WTC11 (cell line): ENCODE results near the gene USP20. TPM values are rescaled to one million over a fixed set of nuclear protein-coding genes. Genes with fewer than 3 reads are reported as not detected.

Source experiments
- ATAC-seq: fragments of 200-7000 bp; cut with Tn5 transposase; 2 replicates; pipeline ENCODE4 v1.10.0; 2021; ENCODE audit warnings: mild to moderate bottlenecking, moderate library complexity
- CTCF ChIA-PET: fragments of 300-600 bp; sonication (Branson Sonifier 250); formaldehyde crosslinking; loops from one replicate; lab custom pipeline; 2021; ENCODE audit warnings: antibody characterized with exemption; lab: Charles Lee
- POLR2A ChIA-PET: fragments of 350-600 bp; sonication (Branson Sonifier 250); formaldehyde crosslinking; loops from one replicate; lab custom pipeline; 2021; ENCODE audit warnings: antibody characterized with exemption; lab: Charles Lee
- DNase-seq: peaks from one replicate; pipeline ENCODE4 v3.0.0; 2021; ENCODE audit warnings: low spot score
- H3K27ac Mint-ChIP-seq: 2 replicates; pipeline ENCODE4 v1.8.0; 2021; ENCODE audit warnings: mixed read lengths
- H3K27me3 Mint-ChIP-seq: 2 replicates; pipeline ENCODE4 v1.8.0; 2021; ENCODE audit warnings: low read depth, mild to moderate bottlenecking, moderate library complexity, mixed read lengths
- H3K36me3 Mint-ChIP-seq: 2 replicates; pipeline ENCODE4 v1.8.0; 2021; ENCODE audit warnings: mixed read lengths
- H3K4me1 Mint-ChIP-seq: 2 replicates; pipeline ENCODE4 v1.8.0; 2022; ENCODE audit warnings: mixed read lengths
- H3K4me3 Mint-ChIP-seq: 2 replicates; pipeline ENCODE4 v1.8.0; 2021; ENCODE audit warnings: mild to moderate bottlenecking, moderate library complexity, mixed read lengths
- H3K9me3 Mint-ChIP-seq: 2 replicates; pipeline ENCODE4 v1.8.0; 2021; ENCODE audit warnings: mixed read lengths
- ATF6 ChIP-seq: sonication (generic); formaldehyde crosslinking; IDR thresholded peaks from 2 replicates; pipeline ENCODE4 v1.8.1; 2023; ENCODE audit warnings: mild to moderate bottlenecking, missing genetic modification reagents
- CBFB ChIP-seq: sonication (generic); formaldehyde crosslinking; IDR thresholded peaks from 2 replicates; pipeline ENCODE4 v1.8.1; 2022; ENCODE audit warnings: mild to moderate bottlenecking, low read depth, missing genetic modification reagents
- CTCF ChIP-seq: fragments of 200-600 bp; IDR thresholded peaks from 2 replicates; pipeline ENCODE4 v1.8.0; 2022; ENCODE audit warnings: antibody characterized with exemption
- E2F1 ChIP-seq: sonication (generic); formaldehyde crosslinking; IDR thresholded peaks from 2 replicates; pipeline ENCODE4 v1.8.0; 2022; ENCODE audit warnings: mild to moderate bottlenecking, missing genetic modification reagents
- E2F5 ChIP-seq: sonication (generic); formaldehyde crosslinking; IDR thresholded peaks from 2 replicates; pipeline ENCODE4 v1.8.1; 2022; ENCODE audit warnings: mild to moderate bottlenecking, moderate library complexity, missing genetic modification reagents
- ERG ChIP-seq: fragments of 250-450 bp; sonication (Bioruptor Pico); IDR thresholded peaks from 2 replicates; pipeline ENCODE4 v1.8.0; 2021; ENCODE audit warnings: mild to moderate bottlenecking
- ESRRA ChIP-seq: sonication (generic); formaldehyde crosslinking; IDR thresholded peaks from 2 replicates; pipeline ENCODE4 v1.8.1; 2022; ENCODE audit warnings: mild to moderate bottlenecking, missing genetic modification reagents, borderline replicate concordance
- FOXK1 ChIP-seq: sonication (generic); formaldehyde crosslinking; IDR thresholded peaks from 2 replicates; pipeline ENCODE4 v1.8.0; 2022; ENCODE audit warnings: mild to moderate bottlenecking, moderate library complexity, missing genetic modification reagents
- NR3C1 ChIP-seq: sonication (generic); formaldehyde crosslinking; conservative IDR thresholded peaks from 2 replicates; pipeline ENCODE4 v1.8.1; 2023; ENCODE audit warnings: low read depth, mild to moderate bottlenecking, missing genetic modification reagents
- RORB ChIP-seq: fragments of 250-450 bp; sonication (Bioruptor Pico); IDR thresholded peaks from 2 replicates; pipeline ENCODE4 v1.9.0; 2021; ENCODE audit warnings: mild to moderate bottlenecking
- SMAD3 ChIP-seq: sonication (generic); formaldehyde crosslinking; IDR thresholded peaks from 2 replicates; pipeline ENCODE4 v1.8.0; 2022; ENCODE audit warnings: missing genetic modification reagents, mild to moderate bottlenecking, borderline replicate concordance
- SP1 ChIP-seq: sonication (generic); formaldehyde crosslinking; conservative IDR thresholded peaks from 2 replicates; pipeline ENCODE4 v1.8.1; 2022; ENCODE audit warnings: missing genetic modification reagents
- TCF7 ChIP-seq: sonication (generic); formaldehyde crosslinking; IDR thresholded peaks from 2 replicates; pipeline ENCODE4 v1.8.0; 2022; ENCODE audit warnings: mild to moderate bottlenecking, low read depth, missing genetic modification reagents, moderate library complexity
- USF1 ChIP-seq: sonication (generic); formaldehyde crosslinking; IDR thresholded peaks from 2 replicates; pipeline ENCODE4 v1.8.0; 2022; ENCODE audit warnings: mild to moderate bottlenecking, missing genetic modification reagents
- USF2 ChIP-seq: sonication (generic); formaldehyde crosslinking; IDR thresholded peaks from 2 replicates; pipeline ENCODE4 v1.8.1; 2023; ENCODE audit warnings: mild to moderate bottlenecking, missing genetic modification reagents, moderate library complexity
- ZNF416 ChIP-seq: fragments of 250-450 bp; sonication (Bioruptor Pico); IDR thresholded peaks from 2 replicates; pipeline ENCODE4 v1.9.0; 2021; ENCODE audit warnings: mild to moderate bottlenecking, inconsistent platforms
- total RNA-seq: library from RNA; stranded (reverse); gene quantifications from 3 replicates; pipeline ENCODE4 v1.2.3, GENCODE V29; 2021

USP20 gene
- total RNA-seq, 1 experiment from 2014 or later, result 29.3 TPM

GRCh38 chr9:129874261-129875101 is 39.2 kb downstream of the USP20 start:
- Mint-ChIP-seq H3K9me3 (no peaks in the 10 kb centered on the region), H3K36me3 (peaks cover 2% of the 10 kb centered on the region; the same call in 1 of the 2 replicates)
- CTCF ChIA-PET, result interaction anchor here (1.0 to 1.2 kb wide), 4 partner anchors 11 to 48 kb away, joined by 3 to 9 read pairs (median 4); no protein-coding TSS in a partner anchor
- no peak for TF ChIP-seq ESRRA
- no peak for TF ChIP-seq FOXK1 (CRISPR knock-in tag)
- no peak for TF ChIP-seq ERG (CRISPR knock-in tag)
- TF ChIP-seq, all 79 proteins: peak for 0
- DNase-seq (no peak), ATAC-seq (no peak)
- POLR2A ChIA-PET, result no interaction called here
- no peaks in the 10 kb centered on the region for H3K4me1 Mint-ChIP-seq
- H3K4me3 Mint-ChIP-seq, result no peak overlapping the region
- no peak overlapping the region for H3K27ac Mint-ChIP-seq
- H3K27me3 Mint-ChIP-seq, result no peaks in the 10 kb centered on the region

GRCh38 chr9:129875181-129875611 is 39.9 kb downstream of the USP20 start:
- ChIA-PET POLR2A (no interaction called here), CTCF (interaction anchor here (1.0 kb wide), 3 partner anchors 10 to 47 kb away, joined by 3 to 5 read pairs (median 3); no protein-coding TSS in a partner anchor)
- TF ChIP-seq CTCF, result peak; percentile 35; the same call in 1 of the 2 replicates
- no peak for TF ChIP-seq SP1 (CRISPR knock-in tag)
- TF ChIP-seq USF2 (CRISPR knock-in tag), result no peak
- no peak for TF ChIP-seq ERG (CRISPR knock-in tag)
- TF ChIP-seq ATF6 (CRISPR knock-in tag), result no peak
- no peak for TF ChIP-seq TCF7 (CRISPR knock-in tag)
- TF ChIP-seq CBFB (CRISPR knock-in tag), result no peak
- no peak for TF ChIP-seq NR3C1 (CRISPR knock-in tag)
- no peak for TF ChIP-seq SMAD3
- DNase-seq (peak; percentile 53), ATAC-seq (peak; percentile 57)
- H3K9me3 Mint-ChIP-seq, result no peaks in the 10 kb centered on the region
- no peak overlapping the region for H3K4me3 Mint-ChIP-seq
- H3K27ac Mint-ChIP-seq, result no peak overlapping the region
- H3K36me3 Mint-ChIP-seq, result peaks cover 2% of the 10 kb centered on the region; the same call in 1 of the 2 replicates
- H3K27me3 Mint-ChIP-seq, result no peaks in the 10 kb centered on the region
- no peaks in the 10 kb centered on the region for H3K4me1 Mint-ChIP-seq

- ATAC-seq, result no peak
- Mint-ChIP-seq H3K27me3 (no peaks in the 10 kb centered on the region), H3K4me3 (no peak overlapping the region), H3K36me3 (peaks cover 2% of the 10 kb centered on the region; the same call in 1 of the 2 replicates), H3K27ac (no peak overlapping the region), H3K4me1 (no peaks in the 10 kb centered on the region), H3K9me3 (no peaks in the 10 kb centered on the region)
- ChIA-PET CTCF (interaction anchor here (1.0 kb wide), 3 partner anchors 9 to 47 kb away, joined by 3 to 5 read pairs (median 3); no protein-coding TSS in a partner anchor), POLR2A (no interaction called here)
- no peak for DNase-seq
- TF ChIP-seq TCF7 (CRISPR knock-in tag), result no peak
- TF ChIP-seq ZNF416 (CRISPR knock-in tag), result no peak
- no peak for TF ChIP-seq E2F5 (CRISPR knock-in tag)
- TF ChIP-seq USF1 (CRISPR knock-in tag), result no peak
- TF ChIP-seq E2F1 (CRISPR knock-in tag), result no peak
- TF ChIP-seq RORB (CRISPR knock-in tag), result no peak
These were observed 40.6 kb downstream of the USP20 start for GRCh38 chr9:129875687-129876395.
